Suppressor macrophage treated with lipopolysaccharide for 1 hour (primary cell): ENCODE measurements around the gene PRR19.

ENCODE experiments used
- DNase-seq, 3 donors: peaks; one replicate each; pipeline ENCODE4 v3.0.0-alpha.2; 2020 to 2022

The PRR19 gene

DNA sequence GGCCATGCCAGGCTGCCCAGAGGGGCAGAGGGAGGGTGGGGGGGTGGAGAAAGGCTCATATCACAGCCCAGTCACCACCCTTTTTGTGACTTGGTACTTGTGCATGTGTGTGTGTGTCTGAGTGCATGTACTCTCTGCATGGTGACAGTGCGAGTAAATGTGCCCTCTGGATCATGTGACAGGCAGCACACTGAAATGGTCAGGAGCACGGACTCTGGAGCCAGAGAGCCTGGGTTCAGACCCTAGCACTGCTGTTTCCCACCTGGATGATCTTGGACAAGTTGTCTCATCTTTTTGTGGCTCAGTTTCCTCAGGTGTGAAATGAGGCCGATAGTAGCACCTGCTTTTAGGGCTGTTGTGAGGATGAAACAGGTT is 30.9 kb upstream of the PRR19 start:
- DNase-seq, result no peak

DNA sequence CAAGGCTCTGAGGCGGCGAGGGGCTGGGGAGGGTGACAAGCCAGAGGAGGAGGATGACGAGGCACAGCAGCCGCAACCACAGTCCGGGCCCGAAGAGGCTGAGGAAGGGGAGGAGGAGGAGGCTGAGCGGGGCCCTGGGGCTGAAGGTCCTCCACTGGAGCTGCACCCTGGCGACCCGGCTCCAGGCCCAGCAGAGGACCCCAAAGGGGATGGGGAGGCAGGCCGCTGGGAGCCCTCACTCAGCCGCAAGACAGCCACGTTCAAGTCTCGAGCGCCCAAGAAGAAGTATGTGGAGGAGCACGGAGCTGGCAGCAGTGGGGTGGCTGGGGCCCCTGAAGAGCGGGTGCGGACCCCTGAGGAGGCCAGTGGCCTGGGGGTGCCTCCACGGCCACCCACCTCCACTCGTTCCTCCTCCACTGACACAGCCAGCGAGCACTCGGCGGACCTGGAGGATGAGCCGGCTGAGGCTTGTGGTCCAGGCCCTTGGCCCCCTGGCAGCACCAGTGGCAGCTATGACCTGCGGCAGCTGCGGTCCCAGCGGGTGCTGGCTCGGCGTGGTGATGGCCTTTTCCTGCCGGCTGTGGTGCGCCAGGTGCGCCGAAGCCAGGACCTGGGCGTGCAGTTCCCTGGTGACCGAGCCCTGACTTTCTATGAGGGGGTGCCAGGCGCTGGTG is 29.9 kb upstream of the PRR19 start:
- DNase-seq, result no peak

DNA sequence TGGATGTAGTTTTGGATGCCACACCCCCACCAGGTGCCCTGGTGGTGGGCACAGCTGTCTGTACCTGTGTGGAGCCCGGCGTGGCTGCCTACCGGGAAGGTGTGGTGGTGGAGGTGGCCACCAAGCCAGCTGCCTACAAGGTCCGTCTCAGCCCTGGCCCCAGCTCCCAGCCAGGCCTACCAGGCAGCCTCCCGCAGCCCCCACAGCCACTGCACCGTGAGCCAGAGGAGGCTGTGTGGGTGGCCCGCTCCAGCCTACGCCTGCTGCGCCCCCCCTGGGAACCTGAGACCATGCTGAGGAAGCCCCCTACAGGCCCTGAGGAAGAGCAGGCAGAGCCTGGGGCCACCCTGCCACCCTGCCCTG is 29.4 kb upstream of the PRR19 start:
- DNase-seq, result no peak

DNA sequence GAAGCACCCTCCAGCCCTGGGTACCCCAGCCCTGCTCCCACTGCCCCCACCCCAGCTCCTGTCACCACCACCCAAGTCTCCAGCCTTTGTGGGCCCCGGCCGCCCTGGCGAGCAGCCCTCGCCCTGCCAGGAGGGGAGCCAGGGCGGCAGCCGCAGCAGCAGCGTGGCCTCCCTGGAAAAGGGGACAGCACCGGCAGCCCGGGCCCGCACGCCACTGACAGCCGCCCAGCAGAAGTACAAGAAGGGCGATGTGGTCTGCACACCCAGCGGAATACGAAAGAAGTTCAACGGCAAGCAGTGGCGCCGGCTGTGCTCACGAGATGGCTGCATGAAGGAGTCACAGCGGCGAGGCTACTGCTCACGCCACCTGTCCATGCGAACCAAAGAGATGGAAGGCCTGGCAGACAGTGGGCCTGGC is 28.9 kb upstream of the PRR19 start:
- DNase-seq, result no peak

DNA sequence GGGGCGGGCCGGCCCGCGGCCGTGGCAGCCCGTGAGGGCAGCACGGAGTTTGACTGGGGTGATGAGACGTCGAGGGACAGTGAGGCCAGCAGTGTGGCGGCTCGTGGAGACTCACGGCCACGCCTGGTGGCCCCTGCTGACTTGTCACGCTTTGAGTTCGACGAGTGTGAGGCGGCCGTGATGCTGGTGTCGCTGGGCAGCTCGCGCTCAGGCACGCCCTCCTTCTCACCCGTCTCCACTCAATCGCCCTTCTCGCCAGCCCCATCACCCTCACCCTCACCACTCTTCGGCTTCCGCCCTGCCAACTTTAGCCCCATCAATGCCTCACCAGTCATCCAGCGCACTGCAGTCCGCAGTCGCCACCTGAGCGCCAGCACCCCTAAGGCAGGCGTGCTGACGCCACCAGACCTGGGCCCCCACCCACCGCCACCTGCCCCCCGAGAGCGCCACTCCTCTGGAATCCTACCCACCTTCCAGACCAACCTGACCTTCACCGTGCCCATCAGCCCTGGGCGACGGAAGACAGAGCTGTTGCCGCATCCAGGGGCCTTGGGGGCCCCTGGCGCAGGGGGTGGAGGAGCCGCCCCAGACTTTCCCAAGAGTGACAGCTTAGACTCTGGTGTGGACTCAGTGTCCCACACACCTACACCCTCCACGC is 28.4 kb upstream of the PRR19 start:
- no peak for DNase-seq

DNA sequence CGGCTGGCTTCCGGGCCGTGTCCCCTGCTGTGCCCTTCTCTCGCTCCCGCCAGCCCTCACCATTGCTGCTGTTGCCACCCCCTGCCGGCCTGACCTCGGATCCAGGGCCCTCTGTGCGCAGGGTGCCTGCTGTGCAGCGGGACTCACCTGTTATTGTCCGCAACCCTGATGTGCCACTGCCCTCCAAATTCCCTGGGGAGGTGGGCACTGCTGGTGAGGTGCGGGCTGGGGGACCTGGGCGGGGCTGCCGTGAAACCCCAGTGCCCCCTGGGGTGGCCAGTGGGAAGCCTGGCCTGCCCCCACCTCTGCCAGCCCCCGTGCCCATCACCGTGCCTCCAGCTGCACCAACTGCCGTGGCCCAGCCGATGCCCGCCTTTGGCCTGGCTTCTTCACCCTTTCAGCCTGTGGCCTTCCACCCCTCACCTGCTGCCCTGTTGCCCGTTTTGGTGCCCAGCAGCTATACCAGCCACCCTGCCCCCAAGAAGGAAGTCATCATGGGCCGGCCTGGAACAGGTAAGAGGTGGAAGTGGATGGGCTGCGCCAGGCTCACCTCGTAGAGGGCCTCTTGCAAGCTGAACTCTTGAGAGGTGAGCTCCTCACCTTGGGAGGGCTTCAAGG is 27.8 kb upstream of the PRR19 start:
- DNase-seq, result no peak

DNA sequence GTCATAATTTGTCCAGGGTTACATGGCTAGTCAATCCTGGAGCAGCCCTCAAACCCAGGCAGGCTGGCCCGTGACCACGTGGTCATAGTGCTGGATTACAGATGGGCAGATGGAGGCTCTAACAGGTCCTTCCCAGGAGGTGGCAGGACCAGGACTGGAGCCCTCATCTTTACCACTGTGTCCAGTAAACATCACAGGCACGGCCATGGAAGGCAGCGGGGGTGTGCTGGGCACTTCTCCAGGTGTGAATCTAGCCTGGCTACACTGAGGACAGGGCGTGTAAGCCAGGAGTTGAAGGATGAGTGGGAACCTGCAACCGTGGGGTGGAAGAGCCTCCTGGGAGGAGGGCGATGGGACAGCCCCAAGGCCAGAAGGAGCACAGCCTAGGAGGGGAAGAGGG is 26.8 kb upstream of the PRR19 start:
- no peak for DNase-seq

DNA sequence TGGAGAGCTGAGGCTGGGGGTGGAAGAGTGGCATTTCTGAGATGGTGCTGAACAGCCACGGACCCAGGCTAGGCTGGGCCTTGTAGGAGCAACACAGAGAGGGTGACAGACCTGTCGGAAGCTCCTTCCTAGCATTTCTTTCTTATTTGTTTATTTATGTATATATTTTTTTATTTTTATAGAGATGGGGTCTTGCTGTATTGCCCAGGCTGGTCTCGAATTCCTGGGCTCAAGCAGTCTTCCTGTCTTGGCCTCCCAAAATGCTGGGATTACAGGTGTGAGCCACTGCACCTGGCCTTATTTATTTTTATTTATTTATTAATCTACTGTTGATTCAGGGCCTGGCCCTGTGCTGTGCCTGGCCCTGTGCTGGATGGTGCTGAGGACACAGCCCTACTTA is 26.4 kb upstream of the PRR19 start:
- no peak for DNase-seq

DNA sequence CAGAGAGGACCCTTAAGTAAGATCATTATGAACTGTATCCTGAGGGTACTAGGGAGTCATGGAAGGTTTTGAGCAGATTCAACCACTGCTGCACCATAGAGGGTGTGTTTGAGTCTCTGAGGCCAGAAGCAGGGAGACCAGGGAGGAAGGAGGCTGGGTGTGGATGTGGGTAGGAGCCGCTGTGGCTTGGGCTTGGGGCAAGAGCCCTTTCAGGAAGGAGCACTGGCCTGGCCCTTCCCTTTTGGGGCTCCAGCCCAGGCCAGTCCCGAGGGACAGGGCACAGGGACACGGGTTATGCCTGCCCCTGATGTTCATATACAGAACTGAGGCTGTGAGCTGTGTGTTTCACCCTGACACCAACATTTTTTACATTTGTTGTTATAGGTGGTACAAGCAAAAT is 25.6 kb upstream of the PRR19 start:
- no peak for DNase-seq

DNA sequence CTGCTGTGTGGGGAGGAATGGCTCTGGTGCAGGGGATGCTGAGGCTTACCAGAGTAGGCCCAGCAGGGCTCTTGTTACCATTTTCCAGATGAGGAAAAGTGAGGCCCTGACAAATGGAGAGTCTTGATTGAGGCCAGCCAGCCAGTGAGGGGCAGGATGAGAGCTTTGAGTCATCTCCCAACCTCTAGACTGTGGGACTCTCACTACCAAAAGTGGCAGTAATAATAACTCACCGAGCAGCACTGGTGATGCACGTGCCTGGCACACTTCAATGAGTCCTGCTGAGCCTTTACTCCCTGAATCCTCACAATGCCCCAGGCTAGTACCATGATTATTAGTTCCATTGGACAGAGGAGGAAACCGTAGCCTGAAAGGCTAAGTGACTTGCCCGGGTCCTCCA is 25.1 kb upstream of the PRR19 start:
- DNase-seq, result no peak

DNA sequence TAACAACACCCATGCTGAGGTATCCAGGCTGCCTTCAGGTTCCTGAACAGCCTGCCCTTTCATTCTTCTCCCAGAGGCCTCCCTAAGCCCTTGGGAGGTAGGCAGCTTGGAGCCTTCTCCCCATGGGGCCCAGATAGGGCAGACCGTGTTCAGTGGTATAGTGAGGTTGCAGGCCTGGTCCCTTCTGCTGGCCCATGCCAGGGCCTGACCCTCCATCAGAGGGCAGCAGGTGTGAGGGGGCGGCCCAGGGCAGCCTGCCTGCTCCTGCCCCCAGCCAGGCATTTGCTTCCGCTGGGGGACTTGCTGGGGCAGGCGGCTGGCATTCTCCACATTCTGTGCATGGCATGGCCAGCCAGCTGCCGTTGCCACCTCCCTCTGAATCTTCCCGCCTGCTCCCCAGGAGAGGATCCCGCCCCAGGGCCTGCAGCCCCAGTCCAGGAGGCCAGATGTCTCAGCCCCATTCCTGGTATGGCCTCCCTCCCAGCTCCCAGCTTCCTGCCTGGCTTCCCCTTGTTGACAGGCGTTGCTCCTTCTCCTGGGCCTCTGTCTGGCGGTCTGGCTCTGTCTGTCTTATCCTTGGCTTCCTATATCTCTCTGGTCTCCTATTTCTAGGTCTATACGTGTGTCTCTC is 24.0 kb upstream of the PRR19 start:
- no peak for DNase-seq

DNA sequence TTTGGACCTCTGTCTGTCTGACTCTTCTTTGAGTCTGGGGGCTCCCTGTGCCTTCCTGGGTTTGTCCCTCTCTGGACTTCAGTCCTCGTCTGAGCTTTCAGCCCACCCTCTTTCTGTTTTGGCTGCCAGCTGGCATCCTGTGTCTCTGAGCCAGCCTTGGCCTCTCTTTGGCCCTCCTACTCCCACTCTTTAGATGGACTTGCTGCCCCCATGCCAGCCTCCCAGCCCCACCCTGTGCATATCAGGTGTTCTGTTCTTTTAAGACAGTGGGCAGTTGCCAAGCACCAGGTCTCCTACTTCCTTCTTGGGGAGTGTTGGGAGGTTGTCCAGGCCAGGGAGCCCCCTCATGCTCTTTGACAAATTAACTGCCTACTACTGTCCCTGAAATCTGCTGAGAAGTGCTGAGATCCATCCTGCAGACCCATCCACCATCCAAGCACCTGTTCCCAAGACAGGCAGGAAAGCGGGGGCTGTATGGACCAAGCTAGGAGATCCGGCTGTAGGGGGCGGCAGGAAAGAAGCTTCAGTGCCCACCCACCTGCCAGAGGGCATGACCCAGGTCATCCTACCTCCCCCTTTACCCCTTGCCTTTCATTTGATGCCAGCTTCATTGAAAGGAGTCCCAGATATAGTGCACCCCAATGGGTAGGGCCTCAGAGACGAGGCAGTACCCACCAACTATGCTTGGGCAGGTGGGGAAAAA is 23.3 kb upstream of the PRR19 start:
- no peak for DNase-seq

DNA sequence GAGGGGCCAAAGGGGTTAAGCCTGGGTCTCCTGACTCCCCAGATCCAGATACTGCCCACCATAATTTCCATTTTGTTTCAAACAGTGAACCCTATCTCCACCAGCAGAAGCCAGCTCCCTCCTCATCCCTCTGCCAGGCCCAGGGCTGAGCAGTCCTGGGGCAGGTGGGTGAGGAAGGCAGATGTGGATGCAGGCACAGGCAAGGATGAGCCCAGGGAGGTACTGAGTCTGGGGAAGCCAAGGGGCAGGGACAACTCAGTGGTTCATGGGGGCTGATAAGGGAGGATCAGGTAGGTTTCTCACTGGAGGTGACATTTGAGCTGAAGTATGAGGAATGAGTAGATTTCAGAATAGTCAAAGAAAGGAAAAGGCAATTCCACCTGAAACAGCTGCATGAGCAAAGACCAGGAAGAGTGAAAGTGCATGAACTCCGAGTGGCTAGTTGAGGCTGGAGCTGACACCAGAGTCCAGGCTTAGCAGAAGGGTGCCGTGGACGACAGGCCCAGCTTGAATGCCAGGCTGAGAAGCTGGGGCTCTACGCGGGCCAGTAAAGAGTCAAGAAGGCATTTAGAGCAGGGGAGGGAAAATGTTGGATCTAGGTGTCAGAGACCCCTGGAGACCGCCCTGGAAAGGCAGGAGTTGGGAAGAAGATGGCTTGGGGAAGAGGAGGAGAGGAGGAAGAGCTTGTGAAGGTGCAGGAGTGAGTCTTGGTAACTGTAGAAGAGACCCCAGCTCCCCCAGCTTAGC is 22.6 kb upstream of the PRR19 start:
- DNase-seq, result no peak

DNA sequence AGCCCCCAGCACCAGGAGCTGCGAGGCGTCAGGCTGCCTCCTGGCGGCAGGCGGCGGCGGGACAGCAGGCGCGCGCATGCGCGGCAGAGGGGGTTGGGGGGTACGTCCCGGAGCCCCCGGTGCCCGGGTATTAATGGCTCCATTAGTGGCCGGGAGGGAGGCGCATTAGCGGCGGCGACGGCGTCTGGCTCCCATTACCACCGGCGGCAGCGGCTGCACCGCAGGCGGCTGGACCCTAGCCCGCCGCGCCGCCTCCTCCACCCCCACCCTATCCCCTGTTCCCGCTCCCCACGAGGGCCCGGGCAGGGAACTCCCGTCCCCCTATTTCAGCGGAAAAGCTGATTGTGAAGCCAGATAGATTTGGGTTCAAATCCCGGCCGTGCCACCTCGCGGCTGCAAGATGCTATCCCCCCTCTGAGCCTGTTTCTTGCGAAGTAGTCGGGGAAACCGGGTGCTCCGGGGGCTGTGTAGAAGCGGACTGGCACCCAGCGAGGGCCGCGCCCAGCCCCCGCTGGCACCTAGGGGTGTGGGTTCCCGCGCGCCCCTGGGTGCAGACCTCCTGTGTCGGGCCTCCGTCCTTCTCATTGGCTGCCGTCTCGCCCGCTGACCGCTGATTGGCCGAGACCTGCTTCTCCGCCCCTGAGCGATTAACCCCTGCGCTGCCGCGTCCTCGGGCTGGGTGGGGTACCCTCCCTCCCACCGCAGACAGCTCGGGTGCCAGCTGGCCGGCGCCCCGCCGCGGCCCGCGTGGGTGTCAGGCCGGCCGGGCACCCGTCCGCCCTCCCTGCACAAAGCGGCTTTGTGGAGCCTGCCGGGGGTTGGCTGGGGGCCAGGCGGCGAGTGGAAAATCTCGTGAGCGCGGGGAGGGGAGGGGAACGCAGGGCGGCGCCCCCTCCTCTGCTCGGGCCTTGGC is 21.8 kb upstream of the PRR19 start:
- peak; percentile 77 to 85 (median 78) for DNase-seq

DNA sequence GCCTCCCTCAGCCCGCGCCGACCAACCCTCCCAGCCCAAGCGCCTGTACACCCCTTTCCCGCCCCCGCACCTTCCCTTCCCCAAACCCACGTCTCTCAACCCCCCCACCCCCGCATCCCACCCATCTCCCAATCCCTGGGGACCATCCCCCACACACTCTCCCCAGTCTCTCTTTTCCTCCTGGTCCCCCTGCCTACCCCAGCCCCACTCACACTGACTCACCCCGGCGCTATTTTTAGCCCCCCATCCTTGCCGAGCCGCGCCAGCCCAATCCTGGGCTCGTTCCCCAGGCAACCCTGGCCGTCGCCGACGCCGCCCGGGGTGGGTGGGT is 21.2 kb upstream of the PRR19 start:
- peak in 1 of 3 donors; percentile 37 for DNase-seq

DNA sequence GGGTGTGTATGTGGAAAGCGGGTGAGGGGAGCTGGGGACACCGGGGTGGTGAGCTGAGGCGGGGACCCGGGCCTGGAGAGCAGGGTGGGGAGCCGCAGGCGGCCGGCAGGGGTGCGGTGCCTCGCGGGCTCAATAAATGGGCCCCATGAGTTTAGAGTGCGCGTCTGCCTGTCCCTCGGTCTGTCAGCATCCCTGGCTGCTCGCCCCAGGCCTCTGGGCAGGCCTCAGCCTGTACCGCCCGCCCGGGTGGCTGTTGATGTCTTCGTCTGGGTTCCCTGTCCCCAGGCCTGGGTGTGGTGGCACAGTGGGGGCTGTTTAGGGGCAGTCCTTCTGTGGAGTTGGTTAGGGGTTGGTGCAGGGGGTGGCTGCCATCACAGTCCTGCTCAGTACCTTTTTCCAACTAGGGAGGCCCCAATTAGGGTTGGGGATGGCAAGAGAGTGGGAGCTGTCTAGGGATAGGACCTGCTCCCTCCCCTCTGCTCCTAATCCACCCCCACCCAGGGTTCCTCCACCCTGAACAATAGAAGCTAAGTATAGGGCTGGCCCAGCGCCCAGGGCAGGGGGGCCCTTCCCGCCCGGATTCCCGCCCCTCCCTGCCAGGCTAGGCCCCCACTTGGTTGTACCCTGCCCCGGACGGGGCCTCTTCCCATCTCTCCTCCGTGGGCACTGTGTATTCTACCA is 20.6 kb upstream of the PRR19 start:
- DNase-seq, result no peak

DNA sequence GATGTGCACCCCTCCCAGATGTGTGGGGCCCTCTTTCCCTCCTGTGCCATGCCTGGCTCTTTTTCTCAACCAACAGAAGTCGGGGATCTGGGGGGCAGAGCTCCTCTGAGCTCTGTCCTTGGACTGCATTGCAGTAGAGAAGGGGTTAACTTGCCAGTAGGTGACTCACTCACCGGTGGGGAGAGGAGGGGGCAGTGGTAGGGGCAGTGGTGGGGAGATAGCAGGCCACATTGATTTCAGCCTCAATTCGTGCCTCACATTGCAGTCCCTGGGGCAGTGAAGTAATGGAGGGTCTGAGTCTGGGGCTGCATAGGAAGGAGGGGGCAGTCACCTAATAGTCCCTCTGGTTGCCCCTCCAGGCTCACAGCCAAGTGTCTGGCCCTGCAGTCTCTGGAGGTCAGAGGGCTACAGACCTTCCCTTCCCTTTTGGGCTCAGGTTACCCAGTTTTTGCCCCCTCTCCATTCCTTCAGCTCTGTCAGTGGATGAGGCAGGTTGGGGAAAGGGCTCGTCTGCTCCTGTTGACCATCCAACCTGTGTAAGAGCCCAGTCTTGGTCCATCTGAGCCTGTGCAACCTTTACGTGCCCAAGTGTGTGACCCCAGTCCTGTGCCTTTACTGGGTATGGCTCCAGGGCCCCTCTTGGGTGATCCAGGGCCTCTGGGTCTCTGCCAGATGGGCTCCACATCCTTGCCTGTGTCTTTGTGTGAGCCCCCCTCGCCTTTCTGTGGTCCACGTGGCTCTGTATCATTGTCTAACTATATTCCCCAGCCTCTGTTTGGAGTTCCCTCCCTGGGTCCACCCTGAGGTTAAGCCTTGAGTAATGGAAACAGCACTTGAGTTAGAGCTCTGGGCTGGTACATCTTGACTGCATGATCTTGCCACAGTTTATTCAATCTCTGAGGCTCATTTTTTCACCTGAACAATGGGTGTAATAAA is 19.8 kb upstream of the PRR19 start:
- DNase-seq, result peak; percentile 28 to 46 (median 44)

DNA sequence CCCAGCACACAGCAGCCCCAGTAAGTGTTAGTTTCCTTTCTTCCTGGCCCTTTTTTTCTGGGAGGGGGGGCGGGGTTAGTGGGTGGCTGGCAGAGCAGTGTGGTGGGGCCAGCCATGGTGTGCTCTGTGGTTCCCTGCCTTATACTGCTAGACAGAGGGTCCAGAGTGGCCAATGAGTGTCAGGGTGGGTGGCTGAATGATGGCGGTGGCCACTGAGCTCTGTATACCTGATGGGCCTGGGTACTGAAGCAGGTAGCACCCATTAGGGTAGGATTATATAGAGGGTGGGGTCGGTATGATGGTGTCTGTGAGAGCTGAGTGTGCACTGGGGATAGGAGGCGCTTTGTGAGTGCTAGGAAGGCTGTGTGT is 19.1 kb upstream of the PRR19 start:
- DNase-seq, result no peak

DNA sequence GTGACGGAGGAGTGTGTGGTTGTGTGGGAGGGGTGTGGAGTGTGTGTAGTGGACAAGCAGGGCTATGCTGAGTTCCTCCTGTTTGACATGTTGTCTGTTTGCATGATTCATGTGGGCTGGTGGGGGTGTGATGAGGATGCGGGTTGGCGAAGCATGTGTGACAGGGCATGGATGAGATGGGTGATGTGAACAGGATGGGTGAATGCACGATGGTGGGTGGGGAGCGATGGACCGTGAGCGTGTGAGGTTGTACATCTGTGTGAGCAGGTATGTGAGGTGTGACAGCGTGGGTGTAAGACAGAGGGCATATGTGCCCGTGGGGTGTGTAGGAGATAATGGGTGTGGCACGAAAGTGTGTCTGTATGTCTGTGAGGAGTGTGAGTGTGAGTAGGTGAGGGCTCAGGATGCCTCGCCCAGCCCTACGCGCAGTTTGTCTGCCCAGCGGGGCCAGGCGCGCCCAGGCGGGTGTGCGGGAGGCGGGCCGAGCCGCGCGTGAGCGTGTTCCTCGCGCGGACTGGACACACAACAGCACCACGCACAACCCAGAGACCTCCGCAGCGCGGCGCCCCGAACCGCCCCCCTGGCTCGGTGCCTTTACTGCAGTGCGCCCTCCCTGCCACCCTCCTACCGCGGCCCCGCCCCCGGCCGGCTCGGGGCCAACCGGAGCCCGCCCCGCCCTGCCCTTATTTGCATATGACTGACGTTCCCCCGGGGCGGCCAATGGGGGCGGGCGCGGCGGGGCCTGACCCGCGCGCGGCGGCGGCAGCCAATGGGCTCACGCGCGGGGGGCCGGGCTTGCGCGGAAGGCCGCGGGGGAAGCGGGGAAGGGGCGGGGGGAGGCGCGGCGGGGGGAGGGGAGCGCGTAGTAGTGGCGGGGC is 18.5 kb upstream of the PRR19 start:
- peak; percentile 96 to 100 (median 98) for DNase-seq
